HG03558 (cell line): ENCODE measurements around the gene SRSF10.

ENCODE experiments used
- ATAC-seq: cut with Tn5 transposase; IDR thresholded peaks from one replicate; pipeline ENCODE4 v1.9.1; 2021; ENCODE audit warnings: moderate number of reproducible peaks; ENCODE audit not compliant: unreplicated experiment; ENCODE audit errors: extremely low read depth

SRSF10 gene

DNA sequence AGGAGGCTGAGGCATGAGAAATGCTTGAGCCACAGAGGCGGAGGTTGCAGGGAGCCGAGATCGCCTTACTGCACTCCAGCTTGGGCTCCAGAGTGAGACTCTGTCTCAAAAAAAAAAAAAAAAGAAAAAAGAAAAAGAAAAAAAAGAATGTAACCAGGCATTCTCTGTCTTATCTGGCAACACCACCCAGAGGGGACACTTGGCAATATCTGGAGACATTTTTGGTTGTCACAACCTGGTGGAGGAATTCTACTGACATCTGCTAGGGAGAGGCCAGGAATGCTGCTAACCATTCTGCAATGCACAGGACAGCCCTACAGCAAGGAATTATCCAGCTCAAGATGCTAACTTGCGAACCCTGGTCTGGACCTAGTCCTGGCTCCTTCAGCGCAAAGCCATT lies 64.7 kb downstream of the SRSF10 start:
- ATAC-seq = no peak

DNA sequence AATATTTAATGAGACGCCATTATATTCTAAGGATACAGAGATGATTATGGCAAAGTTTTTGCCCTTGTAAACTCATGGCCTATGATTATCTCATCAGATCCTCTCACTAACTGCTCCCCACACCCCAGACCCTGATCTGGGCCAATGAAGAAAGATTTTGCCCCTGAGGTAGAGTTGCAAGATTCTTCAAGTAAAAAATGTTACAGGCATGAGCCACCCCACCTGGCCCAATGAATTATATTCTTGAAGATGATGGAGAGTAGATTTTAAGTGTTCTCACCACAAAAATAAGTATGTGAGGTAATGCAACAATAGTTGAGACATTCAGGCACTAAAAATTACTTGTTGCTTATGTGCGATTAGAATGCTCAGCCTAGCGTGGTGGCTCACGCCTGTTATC lies 65.2 kb downstream of the SRSF10 start:
- no peak for ATAC-seq
